Loucy (cell line): ENCODE measurements around the gene KLK1.

Experiments
- H2AFZ ChIP-seq: fragments of 200-600 bp; sonication (generic); 2 replicates; pipeline ENCODE4 v1.6.0; 2016; ENCODE audit warnings: antibody characterized with exemption, mild to moderate bottlenecking, low read length, moderate library complexity
- H3F3A ChIP-seq: fragments of 200-600 bp; 2 replicates; pipeline ENCODE4 v1.6.0; 2016; ENCODE audit warnings: antibody characterized with exemption, low read depth, mild to moderate bottlenecking
- H3K27me3 ChIP-seq: fragments of 200-600 bp; sonication (generic); 2 replicates; pipeline ENCODE4 v1.6.1; 2014; ENCODE audit warnings: low read length, mild to moderate bottlenecking; ENCODE audit not compliant: insufficient read depth, poor library complexity, severe bottlenecking
- H3K36me3 ChIP-seq: fragments of 200-600 bp; sonication (generic); 2 replicates; pipeline ENCODE4 v1.6.1; 2016; ENCODE audit warnings: low read length; ENCODE audit not compliant: insufficient read depth
- H3K4me1 ChIP-seq: fragments of 200-600 bp; sonication (generic); 2 replicates; pipeline ENCODE4 v1.5.1; 2014; ENCODE audit warnings: low read length, mild to moderate bottlenecking; ENCODE audit not compliant: insufficient read depth, poor library complexity, severe bottlenecking
- H3K4me2 ChIP-seq: fragments of 200-600 bp; sonication (generic); 2 replicates; pipeline ENCODE4 v1.6.0; 2014; ENCODE audit warnings: antibody characterized with exemption, low read length, low read depth, mild to moderate bottlenecking; ENCODE audit not compliant: poor library complexity, severe bottlenecking
- H3K4me3 ChIP-seq: fragments of 200-600 bp; sonication (generic); 2 replicates; pipeline ENCODE4 v1.5.1; 2014; ENCODE audit warnings: low read length, mild to moderate bottlenecking, mixed read lengths; ENCODE audit not compliant: poor library complexity, severe bottlenecking
- H3K79me2 ChIP-seq: fragments of 200-600 bp; sonication (generic); 2 replicates; pipeline ENCODE4 v1.6.1; 2014; ENCODE audit warnings: low read length; ENCODE audit not compliant: insufficient read depth
- H3K9ac ChIP-seq: fragments of 200-600 bp; sonication (generic); 2 replicates; pipeline ENCODE4 v1.6.0; 2014; ENCODE audit warnings: mild to moderate bottlenecking, low read depth, low read length, moderate library complexity; ENCODE audit not compliant: poor library complexity, severe bottlenecking
- H3K9me2 ChIP-seq: fragments of 200-600 bp; sonication (generic); replicated peaks from 2 replicates; pipeline ENCODE4 v1.6.1; 2016; ENCODE audit warnings: low read depth, low read length, mixed read lengths
- H3K9me3 ChIP-seq: fragments of 200-600 bp; sonication (generic); 2 replicates; pipeline ENCODE4 v1.6.1; 2014; ENCODE audit warnings: mild to moderate bottlenecking, antibody characterized with exemption, low read length, low read depth; ENCODE audit not compliant: insufficient read depth
- H4K20me1 ChIP-seq: fragments of 200-600 bp; sonication (generic); 2 replicates; pipeline ENCODE4 v1.6.0; 2014; ENCODE audit warnings: antibody characterized with exemption, low read length, mild to moderate bottlenecking; ENCODE audit not compliant: insufficient read depth, poor library complexity, severe bottlenecking
- EZH2phosphoT487 ChIP-seq: fragments of 200-600 bp; IDR thresholded peaks from 2 replicates; pipeline ENCODE4 v1.6.1; 2018; ENCODE audit warnings: antibody characterized with exemption, mild to moderate bottlenecking, moderate library complexity, borderline replicate concordance
- TF ChIP-seq, protein P1 (sequence below): fragments of 200-600 bp; sonication (generic); conservative IDR thresholded peaks from 2 replicates; pipeline ENCODE4 v1.5.1; 2014; ENCODE audit warnings: mild to moderate bottlenecking, antibody characterized with exemption, low read length

Gene KLK1

GRCh38 chr19:50842130-50842529, 18.5 kb upstream of the KLK1 start:
- H3F3A ChIP-seq: no peaks in the 10 kb centered on the region
- H3K4me1 ChIP-seq: no peaks in the 10 kb centered on the region
- no peak overlapping the region for H3K4me2 ChIP-seq
- H3K27me3 ChIP-seq: no peaks in the 10 kb centered on the region
- H4K20me1 ChIP-seq: no peaks in the 10 kb centered on the region
- no peak overlapping the region for H3K4me3 ChIP-seq
- no peak overlapping the region for H3K9ac ChIP-seq
- H3K36me3 ChIP-seq: no peaks in the 10 kb centered on the region
- TF ChIP-seq, protein P1, sequence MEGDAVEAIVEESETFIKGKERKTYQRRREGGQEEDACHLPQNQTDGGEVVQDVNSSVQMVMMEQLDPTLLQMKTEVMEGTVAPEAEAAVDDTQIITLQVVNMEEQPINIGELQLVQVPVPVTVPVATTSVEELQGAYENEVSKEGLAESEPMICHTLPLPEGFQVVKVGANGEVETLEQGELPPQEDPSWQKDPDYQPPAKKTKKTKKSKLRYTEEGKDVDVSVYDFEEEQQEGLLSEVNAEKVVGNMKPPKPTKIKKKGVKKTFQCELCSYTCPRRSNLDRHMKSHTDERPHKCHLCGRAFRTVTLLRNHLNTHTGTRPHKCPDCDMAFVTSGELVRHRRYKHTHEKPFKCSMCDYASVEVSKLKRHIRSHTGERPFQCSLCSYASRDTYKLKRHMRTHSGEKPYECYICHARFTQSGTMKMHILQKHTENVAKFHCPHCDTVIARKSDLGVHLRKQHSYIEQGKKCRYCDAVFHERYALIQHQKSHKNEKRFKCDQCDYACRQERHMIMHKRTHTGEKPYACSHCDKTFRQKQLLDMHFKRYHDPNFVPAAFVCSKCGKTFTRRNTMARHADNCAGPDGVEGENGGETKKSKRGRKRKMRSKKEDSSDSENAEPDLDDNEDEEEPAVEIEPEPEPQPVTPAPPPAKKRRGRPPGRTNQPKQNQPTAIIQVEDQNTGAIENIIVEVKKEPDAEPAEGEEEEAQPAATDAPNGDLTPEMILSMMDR: no peak
- no peak for TF ChIP-seq EZH2phosphoT487
- no peaks in the 10 kb centered on the region for H3K9me2 ChIP-seq
- no peak overlapping the region for H2AFZ ChIP-seq
- no peaks in the 10 kb centered on the region for H3K79me2 ChIP-seq
- no peaks in the 10 kb centered on the region for H3K9me3 ChIP-seq

GRCh38 chr19:50839712-50840655, 16.4 kb upstream of the KLK1 start:
- no peaks in the 10 kb centered on the region for H3F3A ChIP-seq

DNA sequence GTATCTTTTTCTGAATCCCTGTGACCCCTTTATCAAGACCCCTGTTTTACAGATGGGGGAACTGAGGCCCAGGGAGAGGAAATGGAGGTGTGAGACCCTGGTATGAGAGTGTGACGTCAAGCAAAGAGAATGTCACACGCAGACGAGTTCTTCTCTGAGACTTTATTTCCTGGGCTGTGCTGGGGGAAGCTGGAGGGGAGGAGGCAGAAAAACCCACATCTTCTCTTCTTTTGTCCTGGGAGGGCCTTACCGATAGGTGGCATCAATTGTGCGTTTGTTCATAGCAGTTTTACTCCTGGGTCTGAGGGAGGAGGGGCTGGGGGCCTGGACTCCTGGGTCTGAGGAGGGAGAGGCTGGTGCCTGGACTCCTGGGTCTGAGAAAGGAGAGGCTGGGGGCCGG, 14.7 kb upstream of the KLK1 start:
- H3K36me3 ChIP-seq: no peaks in the 10 kb centered on the region
- no peak for TF ChIP-seq EZH2phosphoT487
- TF ChIP-seq, protein P1: peak; percentile 35; the same call in 1 of the 2 replicates
- no peaks in the 10 kb centered on the region for H3K4me1 ChIP-seq
- no peaks in the 10 kb centered on the region for H3K9me3 ChIP-seq
- H3K79me2 ChIP-seq: no peaks in the 10 kb centered on the region
- H3K27me3 ChIP-seq: no peaks in the 10 kb centered on the region
- H3K4me3 ChIP-seq: no peak overlapping the region
- no peaks in the 10 kb centered on the region for H3F3A ChIP-seq
- no peaks in the 10 kb centered on the region for H4K20me1 ChIP-seq
- H3K9ac ChIP-seq: no peak overlapping the region
- no peak overlapping the region for H3K4me2 ChIP-seq
- H3K9me2 ChIP-seq: no peaks in the 10 kb centered on the region
- no peak overlapping the region for H2AFZ ChIP-seq

More at GRCh38 chr19:50839712-50840655, 16.4 kb upstream of the KLK1 start:
- Histone ChIP-seq H3K79me2 (no peaks in the 10 kb centered on the region), H3K4me1 (no peaks in the 10 kb centered on the region), H3K9me2 (no peaks in the 10 kb centered on the region), H3K9ac (no peak overlapping the region), H3K4me3 (no peak overlapping the region), H3K36me3 (no peaks in the 10 kb centered on the region), H4K20me1 (no peaks in the 10 kb centered on the region), H2AFZ (no peak overlapping the region), H3K4me2 (no peak overlapping the region), H3K27me3 (no peaks in the 10 kb centered on the region), H3K9me3 (no peaks in the 10 kb centered on the region)
- TF ChIP-seq EZH2phosphoT487: no peak
- TF ChIP-seq, protein P1: no peak
